SK-N-MC (cell line): ENCODE results near the gene TMEM161B.

Experiments used
- DNase-seq: peaks from one replicate; pipeline ENCODE4 v3.0.0-alpha.2; 2011; ENCODE audit warnings: low read depth, low spot score
- H3K27ac ChIP-seq: fragments of 200-600 bp; sonication (generic); 2 replicates; pipeline ENCODE4 v1.5.1; 2016; ENCODE audit warnings: mixed run types
- H3K36me3 ChIP-seq: fragments of 200-600 bp; sonication (generic); 2 replicates; pipeline ENCODE4 v1.6.1; 2017; ENCODE audit warnings: antibody characterized with exemption, low read length, mixed read lengths; ENCODE audit not compliant: insufficient read depth
- H3K4me3 ChIP-seq: fragments of 200-600 bp; sonication (generic); 2 replicates; pipeline ENCODE4 v1.5.1; 2016
- H3K9ac ChIP-seq: fragments of 200-600 bp; sonication (generic); 2 replicates; pipeline ENCODE4 v1.8.0; 2017; ENCODE audit warnings: mixed run types, mixed read lengths; ENCODE audit not compliant: insufficient read length
- H3K9me3 ChIP-seq: fragments of 200-600 bp; sonication (generic); 2 replicates; pipeline ENCODE4 v1.6.1; 2017; ENCODE audit warnings: low read depth, mild to moderate bottlenecking, antibody characterized with exemption, low read length, moderate library complexity, mixed read lengths
- EZH2 ChIP-seq: fragments of 200-600 bp; sonication (generic); IDR thresholded peaks from one replicate; pipeline ENCODE4 v1.6.1; 2017; ENCODE audit warnings: antibody characterized with exemption
- FOXP2 ChIP-seq: optimal IDR thresholded peaks from 2 replicates; pipeline ENCODE3; 2011; ENCODE audit warnings: mild to moderate bottlenecking, moderate library complexity; ENCODE audit not compliant: insufficient read depth; ENCODE audit errors: extremely low read length, control extremely low read depth
- POLR2AphosphoS5 ChIP-seq: IDR thresholded peaks from 2 replicates; pipeline ENCODE4 v1.6.1; 2012; ENCODE audit warnings: mild to moderate bottlenecking, low read depth, low read length, borderline replicate concordance

TMEM161B gene

DNA sequence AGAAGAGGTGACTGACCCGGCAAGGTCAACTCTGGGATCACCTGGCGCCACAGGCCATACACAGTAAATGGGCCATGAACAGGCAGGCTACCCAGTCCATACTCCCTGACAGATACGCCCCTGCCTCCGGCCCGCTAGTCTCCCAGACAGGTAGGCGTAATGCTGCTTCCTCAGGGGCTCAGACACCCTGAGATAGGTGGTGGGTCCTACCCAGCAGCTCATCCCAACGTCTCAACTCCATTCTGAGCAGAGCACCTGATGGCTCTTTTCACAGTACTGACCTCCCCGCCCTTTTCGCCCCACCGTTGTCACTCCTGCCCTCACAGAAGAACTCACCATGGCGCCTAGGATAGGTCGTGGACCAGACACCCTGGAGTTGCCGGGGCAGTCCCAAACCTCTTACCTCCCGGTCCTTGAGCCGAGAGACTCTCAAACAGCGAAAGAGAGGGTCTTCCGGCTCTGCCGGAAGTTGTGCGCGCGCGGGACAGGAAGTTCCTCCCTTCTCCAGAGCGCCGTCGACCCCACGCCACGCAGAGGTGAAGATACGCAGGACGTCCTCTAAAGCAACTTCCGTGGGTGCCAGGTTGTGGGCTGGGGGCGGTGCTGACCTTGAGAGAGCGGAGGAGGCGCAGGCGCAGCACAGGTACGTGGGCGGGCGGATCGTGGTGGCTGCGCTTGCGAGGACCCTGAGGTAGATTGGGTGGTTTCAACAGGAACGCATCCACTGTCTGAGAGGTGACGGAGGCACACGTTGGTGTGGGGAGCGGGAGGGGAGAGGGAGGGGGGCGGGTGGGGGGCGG, at the start of gene TMEM161B:
TSS of gene TMEM161B (minus strand) at position 461 of the 800 bp plus-strand sequence. CDS start at position 339, 122 bp downstream.
- H3K27ac ChIP-seq, result 0 out of 2 replicates have a peak within 1 kb of the TSS, but pooled peaks have one; percentile 10
- H3K9ac ChIP-seq, result peak within 1 kb of the TSS; percentile 91
- TF ChIP-seq POLR2AphosphoS5 (peak; percentile 91), EZH2 (no peak)
- peak within 1 kb of the TSS; percentile 89 for H3K4me3 ChIP-seq
- peaks cover 54% of the 10 kb centered on the region for H3K36me3 ChIP-seq
- DNase-seq, result peak; percentile 61
- peaks cover 8% of the 10 kb centered on the region; the same call in 1 of the 2 replicates for H3K9me3 ChIP-seq

DNA sequence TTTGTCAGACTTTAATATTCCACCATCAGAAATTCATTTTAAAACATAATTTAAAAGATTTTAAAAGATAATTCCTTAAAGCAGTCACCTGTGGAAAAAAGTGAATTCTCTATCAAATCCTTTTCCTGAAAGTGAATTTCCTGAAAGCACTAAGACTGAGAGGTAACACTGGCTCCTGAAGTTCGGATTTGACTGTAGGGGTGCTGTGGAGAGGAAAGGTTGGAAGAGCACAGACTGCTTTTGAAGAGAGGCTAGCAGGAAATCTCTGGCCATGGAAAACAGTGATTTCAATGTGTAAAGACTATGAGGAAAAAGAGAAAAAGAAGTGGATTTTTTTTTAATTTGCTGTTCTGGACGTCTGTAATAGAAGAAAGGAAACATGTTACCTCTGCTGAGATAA, 35.7 kb upstream of the TMEM161B start:
- DNase-seq, result no peak
- Histone ChIP-seq H3K27ac (no peak overlapping the region), H3K9ac (no peak overlapping the region), H3K9me3 (no peaks in the 10 kb centered on the region), H3K4me3 (no peak overlapping the region), H3K36me3 (no peaks in the 10 kb centered on the region)
- TF ChIP-seq POLR2AphosphoS5, result no peak
- TF ChIP-seq FOXP2, result no peak
- no peak for TF ChIP-seq EZH2

DNA sequence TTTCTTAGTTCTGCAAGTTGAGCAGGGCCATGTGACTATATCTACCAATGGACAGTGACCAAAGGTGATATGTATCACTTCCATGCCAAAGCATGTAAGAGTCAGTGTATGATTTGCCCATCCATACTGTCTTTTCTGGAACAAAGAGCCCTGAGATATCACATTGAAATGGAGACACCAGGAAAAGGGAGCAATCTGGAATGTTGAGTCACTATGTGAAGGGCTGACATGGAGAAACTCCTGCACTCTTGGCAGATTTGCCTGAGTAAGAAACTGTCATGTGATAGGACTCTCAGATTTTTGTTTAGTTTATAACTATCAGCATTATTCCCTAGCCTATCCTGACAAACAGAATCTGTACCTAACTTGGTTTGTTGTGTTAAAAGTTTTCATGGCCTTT, 29.8 kb upstream of the TMEM161B start:
- Histone ChIP-seq H3K9me3 (no peaks in the 10 kb centered on the region), H3K4me3 (no peak overlapping the region), H3K9ac (no peak overlapping the region), H3K36me3 (no peaks in the 10 kb centered on the region), H3K27ac (no peak overlapping the region)
- TF ChIP-seq FOXP2, result no peak
- no peak for TF ChIP-seq POLR2AphosphoS5
- TF ChIP-seq EZH2, result no peak
- DNase-seq, result no peak

DNA sequence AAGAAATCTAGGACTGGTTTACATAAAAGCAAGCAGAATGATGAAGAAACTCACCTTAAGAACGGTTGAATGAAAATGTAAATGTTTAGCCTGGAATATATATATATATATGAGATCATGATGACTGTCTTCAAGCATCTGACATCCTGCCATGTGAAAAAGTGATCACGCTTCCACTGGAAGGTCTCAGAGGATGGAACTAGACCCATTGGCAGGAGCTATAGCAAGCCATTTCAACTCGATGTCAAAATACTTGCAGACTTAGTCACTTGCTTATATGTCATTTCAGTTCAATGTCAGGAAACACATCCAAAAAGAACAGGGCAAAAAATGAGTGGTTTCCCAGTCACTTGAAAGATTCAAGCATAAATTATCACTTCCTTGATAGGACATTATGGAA, 22.2 kb upstream of the TMEM161B start:
- Histone ChIP-seq H3K36me3 (no peaks in the 10 kb centered on the region), H3K4me3 (no peak overlapping the region), H3K9ac (no peak overlapping the region), H3K9me3 (no peaks in the 10 kb centered on the region), H3K27ac (no peak overlapping the region)
- no peak for DNase-seq
- TF ChIP-seq POLR2AphosphoS5 (no peak), FOXP2 (no peak), EZH2 (no peak)

GRCh38 chr5:88288528-88289197, 20.0 kb upstream of the TMEM161B start:
- TF ChIP-seq FOXP2 (no peak), EZH2 (no peak), POLR2AphosphoS5 (no peak)
- Histone ChIP-seq H3K9ac (no peak overlapping the region), H3K36me3 (no peaks in the 10 kb centered on the region), H3K9me3 (no peaks in the 10 kb centered on the region), H3K27ac (no peak overlapping the region), H3K4me3 (no peak overlapping the region)
- no peak for DNase-seq

DNA sequence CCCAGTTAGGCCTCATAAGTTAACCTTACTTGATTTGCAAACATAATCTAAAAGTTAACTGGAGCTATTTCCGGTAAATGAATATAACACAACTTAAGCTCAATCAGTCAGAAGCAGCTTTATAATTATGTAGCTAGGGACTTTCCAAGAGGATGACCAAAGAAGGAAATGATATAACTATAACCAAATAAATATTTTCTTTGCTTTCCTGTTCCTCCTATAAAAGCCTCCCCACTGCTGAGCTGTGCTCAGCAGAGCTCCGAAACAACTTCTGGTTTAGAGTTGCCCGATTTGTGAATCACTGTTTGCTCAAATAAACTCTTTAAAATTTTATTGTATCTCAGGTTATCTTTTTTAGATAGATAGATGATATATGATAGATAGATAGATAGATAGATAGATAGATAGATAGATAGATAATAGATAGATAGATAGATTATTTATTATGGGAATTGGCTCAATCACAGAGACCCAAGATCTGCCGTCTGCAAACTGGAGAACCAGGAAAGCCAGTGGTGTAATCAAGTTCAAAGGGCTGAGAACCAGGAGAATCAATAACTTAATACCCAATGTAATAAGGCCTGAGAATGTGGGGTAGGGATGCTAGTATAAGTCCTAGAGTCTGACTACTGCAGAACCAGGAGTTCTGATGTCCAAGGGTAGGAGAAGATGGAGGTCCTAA, 19.3 kb upstream of the TMEM161B start:
- Histone ChIP-seq H3K9me3 (no peaks in the 10 kb centered on the region), H3K27ac (no peak overlapping the region), H3K4me3 (no peak overlapping the region), H3K9ac (no peak overlapping the region), H3K36me3 (peaks cover 4% of the 10 kb centered on the region; the same call in 1 of the 2 replicates)
- no peak for TF ChIP-seq EZH2
- TF ChIP-seq POLR2AphosphoS5, result no peak
- no peak for TF ChIP-seq FOXP2
- no peak for DNase-seq

- no peak for DNase-seq
- Histone ChIP-seq H3K9ac (no peak overlapping the region), H3K4me3 (no peak overlapping the region), H3K27ac (no peak overlapping the region), H3K9me3 (no peaks in the 10 kb centered on the region), H3K36me3 (peaks cover 10% of the 10 kb centered on the region)
- no peak for TF ChIP-seq FOXP2
- no peak for TF ChIP-seq EZH2
- no peak for TF ChIP-seq POLR2AphosphoS5
These were observed 18.7 kb upstream of the TMEM161B start for GRCh38 chr5:88287302-88287701.

DNA sequence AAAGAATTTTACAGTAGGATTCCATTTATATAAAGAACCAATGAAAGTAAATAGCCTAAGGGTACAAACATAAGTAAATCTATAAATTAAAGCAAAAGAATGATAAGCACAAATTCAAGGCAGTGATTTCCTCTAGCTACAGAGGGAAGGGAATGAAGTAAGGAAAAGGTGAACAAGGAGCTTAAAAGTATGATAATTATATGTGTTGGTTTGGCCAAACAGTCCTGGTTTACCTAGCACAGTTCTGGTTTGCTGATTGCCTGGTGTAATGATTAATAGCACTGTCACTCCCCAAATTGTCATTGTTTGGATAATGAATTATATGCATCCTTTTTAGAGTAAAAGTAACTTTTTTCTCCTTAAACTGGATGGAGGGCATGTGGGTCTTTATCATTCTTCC, 15.0 kb upstream of the TMEM161B start:
- no peak for TF ChIP-seq POLR2AphosphoS5
- TF ChIP-seq FOXP2, result no peak
- no peak for TF ChIP-seq EZH2
- Histone ChIP-seq H3K9me3 (no peaks in the 10 kb centered on the region), H3K4me3 (no peak overlapping the region), H3K9ac (no peak overlapping the region), H3K27ac (no peak overlapping the region), H3K36me3 (peaks cover 17% of the 10 kb centered on the region)
- no peak for DNase-seq
